ENCODE data around the gene MRPL19. TPM values are rescaled to one million over a fixed set of nuclear protein-coding genes. Genes with fewer than 3 reads are reported as not detected.

The MRPL19 gene
- total RNA-seq, 2 donors from 2014 or later, result 58.3 to 62.0 TPM

GRCh38 chr2:75602724-75603342 lies 43.8 kb upstream of the MRPL19 start:
- H3K4me1 ChIP-seq, result no peaks in the 10 kb centered on the region
- H3K4me3 ChIP-seq, result no peak overlapping the region
- H3K27me3 ChIP-seq, result no peaks in the 10 kb centered on the region
- no peaks in the 10 kb centered on the region for H3K36me3 ChIP-seq
- H3K9ac ChIP-seq (ENCODE audit: low read depth in 2 of 2, low read length in 2 of 2), result no peak overlapping the region
- DNase-seq, result no peak
- no peak overlapping the region for H3K27ac ChIP-seq
- intact Hi-C loops (cut with DNase I), result no loop called here
- H3K9me3 ChIP-seq, result no peaks in the 10 kb centered on the region
- no peak for TF ChIP-seq CTCF (IDR thresholded peaks at IDR 0.05)

DNA sequence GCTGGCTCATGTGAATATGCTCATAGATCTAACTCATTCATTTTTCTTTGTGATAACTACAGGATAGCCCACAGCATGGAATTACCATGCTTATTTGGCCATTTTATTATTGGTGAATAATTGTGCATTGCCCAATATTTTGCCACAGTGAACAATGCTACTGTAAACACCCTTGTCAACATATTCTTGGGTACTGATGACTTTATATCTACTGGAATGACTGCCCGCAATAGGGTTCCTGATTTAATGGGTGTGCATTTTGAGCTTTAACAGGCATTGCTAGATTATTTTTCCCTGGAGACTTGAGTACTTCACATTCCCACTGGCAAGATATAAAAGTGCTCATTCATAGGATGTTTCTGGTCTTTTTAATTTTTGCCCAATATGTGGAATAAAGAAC lies 43.1 kb upstream of the MRPL19 start:
- Histone ChIP-seq H3K4me3 (no peak overlapping the region), H3K27ac (no peak overlapping the region), H3K27me3 (no peaks in the 10 kb centered on the region), H3K36me3 (no peaks in the 10 kb centered on the region), H3K4me1 (no peaks in the 10 kb centered on the region), H3K9me3 (no peaks in the 10 kb centered on the region), H3K9ac (ENCODE audit: low read depth in 2 of 2, low read length in 2 of 2) (no peak overlapping the region)
- no peak for TF ChIP-seq CTCF (IDR thresholded peaks at IDR 0.05)
- intact Hi-C loops (cut with DNase I), result no loop called here
- no peak for DNase-seq

GRCh38 chr2:75604484-75604883 lies 42.1 kb upstream of the MRPL19 start:
- Histone ChIP-seq H3K36me3 (no peaks in the 10 kb centered on the region), H3K9me3 (no peaks in the 10 kb centered on the region), H3K27ac (no peak overlapping the region), H3K27me3 (no peaks in the 10 kb centered on the region), H3K9ac (ENCODE audit: low read depth in 2 of 2, low read length in 2 of 2) (no peak overlapping the region), H3K4me3 (no peak overlapping the region), H3K4me1 (no peaks in the 10 kb centered on the region)
- intact Hi-C loops (cut with DNase I), result no loop called here
- no peak for TF ChIP-seq CTCF (IDR thresholded peaks at IDR 0.05)
- DNase-seq, result no peak

- H3K36me3 ChIP-seq, result no peaks in the 10 kb centered on the region
- no peak for DNase-seq
- no peak for TF ChIP-seq CTCF (IDR thresholded peaks at IDR 0.05)
- no peak overlapping the region for H3K4me3 ChIP-seq
- no peak overlapping the region for H3K9ac ChIP-seq (ENCODE audit: low read depth in 2 of 2, low read length in 2 of 2)
- intact Hi-C loops (cut with DNase I), result no loop called here
- no peak overlapping the region for H3K27ac ChIP-seq
- H3K4me1 ChIP-seq, result no peaks in the 10 kb centered on the region
- H3K9me3 ChIP-seq, result no peaks in the 10 kb centered on the region
- H3K27me3 ChIP-seq, result no peaks in the 10 kb centered on the region
Observed at GRCh38 chr2:75605770-75606529, 40.6 kb upstream of the MRPL19 start.

- Histone ChIP-seq H3K4me3 (no peak overlapping the region), H3K36me3 (no peaks in the 10 kb centered on the region), H3K9ac (ENCODE audit: low read depth in 2 of 2, low read length in 2 of 2) (no peak overlapping the region), H3K27ac (no peak overlapping the region), H3K9me3 (no peaks in the 10 kb centered on the region), H3K27me3 (no peaks in the 10 kb centered on the region), H3K4me1 (no peaks in the 10 kb centered on the region)
- DNase-seq, result no peak
- no peak for TF ChIP-seq CTCF (IDR thresholded peaks at IDR 0.05)
- intact Hi-C loops (cut with DNase I), result no loop called here
Observed at GRCh38 chr2:75606761-75607399, 39.7 kb upstream of the MRPL19 start.

Data from colonic mucosa (tissue), 4 donors.